UCSD-AML1 (cell line): ENCODE data around the gene ARMC2.
"Not testable (repeated sequence)": the region's sequence is repeated elsewhere in the genome, so short reads cannot be mapped to it uniquely, and the experiment has no call there.

Experiments used
- DNase-seq: peaks from one replicate; lab custom pipeline; 2025; ENCODE audit not compliant: unreplicated experiment; lab: John Stamatoyannopoulos, UW

Gene ARMC2

DNA sequence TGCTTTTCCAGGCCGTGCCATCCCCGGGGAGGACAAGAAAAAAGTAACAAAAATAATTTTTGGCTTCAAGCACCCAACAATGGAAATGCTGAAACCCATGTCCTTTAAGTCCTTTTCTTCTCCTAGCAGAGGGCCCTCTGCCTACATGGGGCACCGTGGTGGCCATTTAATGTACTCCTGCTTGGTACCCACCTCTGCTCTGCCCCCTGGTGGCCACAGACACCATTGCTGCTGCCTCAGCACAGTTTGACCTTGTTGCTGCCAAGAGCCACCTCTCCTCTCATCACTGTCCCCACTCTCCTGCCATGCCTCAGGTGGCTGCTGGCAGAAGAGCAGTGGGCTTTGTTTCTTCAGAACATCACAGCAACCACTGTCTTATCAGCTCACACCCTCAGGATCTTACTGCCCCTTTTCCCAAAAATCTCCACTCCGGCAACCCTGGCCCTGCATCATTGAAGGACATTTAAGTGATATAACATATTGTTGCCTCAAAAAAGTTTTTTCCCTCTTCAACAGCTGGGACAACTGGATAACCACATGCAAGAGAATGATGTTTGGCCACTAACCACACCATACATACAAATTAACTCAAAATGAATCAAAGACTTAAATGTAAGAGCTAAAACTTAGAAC, 12.9 kb upstream of the ARMC2 start:
- DNase-seq, result peak; percentile 82

- DNase-seq, result no peak
These were observed 12.2 kb upstream of the ARMC2 start for GRCh38 chr6:108836061-108836460.

- DNase-seq, result no peak
These were observed 10.8 kb upstream of the ARMC2 start for GRCh38 chr6:108837236-108837971.

- peak; percentile 34 for DNase-seq
These were observed 10.0 kb upstream of the ARMC2 start for GRCh38 chr6:108838101-108838717.

GRCh38 chr6:108839083-108839642, 9.1 kb upstream of the ARMC2 start:
- DNase-seq, result no peak

- no peak for DNase-seq
These were observed 7.3 kb upstream of the ARMC2 start for GRCh38 chr6:108840919-108841318.

DNA sequence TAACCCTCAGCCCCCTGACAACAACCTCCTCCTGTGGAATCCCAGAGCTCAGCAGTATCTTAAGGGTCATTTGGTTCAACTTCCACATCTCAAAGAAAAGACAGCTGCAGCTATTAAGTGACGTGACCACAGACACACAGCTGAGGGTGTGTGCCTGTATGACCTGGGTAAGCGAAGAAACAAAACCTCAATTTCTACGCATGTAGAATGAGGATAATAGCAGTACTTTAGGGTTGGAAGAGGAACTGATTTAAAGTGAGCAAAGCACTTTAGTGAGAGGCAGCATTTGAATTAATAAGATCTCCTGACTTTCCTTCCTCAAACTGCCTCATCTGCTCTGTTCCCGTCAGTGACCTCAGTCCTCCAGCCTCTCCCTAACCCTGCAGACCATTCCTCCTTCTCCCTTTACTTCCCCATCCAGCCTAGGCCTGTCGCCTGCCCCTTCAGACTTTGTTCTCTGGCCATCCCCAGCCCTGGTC, 6.8 kb upstream of the ARMC2 start:
- peak; percentile 24 for DNase-seq

- DNase-seq, result no peak
These were observed 4.1 kb upstream of the ARMC2 start for GRCh38 chr6:108844135-108844534.

DNA sequence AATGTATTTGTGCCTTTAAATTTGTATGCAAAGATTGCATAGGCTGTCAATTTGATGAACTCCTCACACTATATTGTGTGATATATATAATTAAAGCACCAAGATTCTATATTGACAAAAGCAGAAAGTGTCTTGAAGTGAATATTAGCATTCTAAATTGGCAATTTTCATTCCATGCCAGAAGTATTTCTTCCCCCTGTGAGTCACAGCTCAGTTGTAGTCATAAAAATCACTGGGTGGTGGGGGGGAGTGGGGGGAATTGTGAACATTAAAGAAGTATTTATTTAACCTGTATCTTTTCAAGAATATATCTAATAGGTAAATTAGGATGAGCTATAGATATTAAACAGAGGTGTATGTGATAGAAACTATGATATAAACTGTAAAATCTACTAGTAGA, 3.1 kb upstream of the ARMC2 start:
- no peak for DNase-seq

DNA sequence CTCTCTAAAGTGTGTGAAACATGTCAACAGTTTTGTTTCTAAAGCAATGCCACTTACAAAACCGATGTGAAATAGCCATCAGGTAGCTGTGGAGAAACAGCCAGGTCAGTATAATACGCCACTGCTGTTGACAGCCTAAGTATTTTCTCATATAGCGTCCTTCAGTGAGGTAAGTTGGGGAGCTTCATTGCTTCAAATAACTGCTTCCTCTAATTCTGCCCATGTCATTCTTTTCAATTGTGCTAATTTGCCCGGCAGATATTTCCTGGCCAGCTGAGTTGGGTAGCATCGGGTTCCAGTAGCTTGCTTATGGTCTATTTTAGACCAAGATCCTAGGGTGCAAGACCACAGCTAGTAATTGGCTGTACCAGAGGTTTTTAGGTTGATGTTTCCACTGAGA, 2.1 kb upstream of the ARMC2 start:
- no peak for DNase-seq

- peak; percentile 24 for DNase-seq
These were observed 1.6 kb upstream of the ARMC2 start for GRCh38 chr6:108846628-108847027.

DNA sequence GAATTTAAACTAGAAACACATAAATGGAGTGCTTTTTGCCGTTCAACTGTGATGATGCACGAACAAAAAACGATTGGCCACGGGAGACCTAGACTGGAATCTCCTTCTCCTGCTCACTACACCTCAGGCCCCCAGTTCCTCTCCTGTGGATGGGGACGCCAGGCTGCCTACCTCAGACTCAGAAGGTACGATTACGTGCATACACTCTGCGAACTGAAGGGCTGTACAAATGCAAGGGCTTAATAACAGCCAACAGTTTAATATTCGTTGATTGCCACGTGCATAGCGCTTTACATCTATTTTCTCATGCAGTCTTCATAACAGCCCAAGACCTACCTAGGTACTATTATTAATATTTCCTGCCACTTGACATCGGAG, 495 bp upstream of the ARMC2 start:
- no peak for DNase-seq

GRCh38 chr6:108850669-108851465, 2.6 kb downstream of the ARMC2 start:
- DNase-seq, result no peak

- no peak for DNase-seq
These were observed 3.5 kb downstream of the ARMC2 start for GRCh38 chr6:108851756-108852155.

DNA sequence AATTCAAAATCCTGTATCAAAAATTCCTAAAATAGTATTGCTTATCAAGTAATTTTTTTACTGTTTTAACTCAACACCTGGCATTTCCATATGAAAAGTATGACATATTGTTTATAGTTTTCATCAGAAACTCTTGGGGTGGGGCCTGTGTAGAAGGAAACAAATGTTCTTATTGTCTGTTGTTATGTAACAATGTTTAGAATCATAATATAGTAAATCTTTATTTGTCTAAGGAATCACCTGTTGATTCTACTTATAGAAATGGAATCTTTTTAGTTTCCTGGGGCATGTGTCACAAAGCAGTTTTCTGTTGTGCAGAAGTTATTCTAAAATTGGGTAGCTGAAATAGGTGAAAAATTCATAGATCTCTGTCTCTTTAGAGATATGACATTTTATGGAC, 4.9 kb downstream of the ARMC2 start:
- DNase-seq, result no peak

DNA sequence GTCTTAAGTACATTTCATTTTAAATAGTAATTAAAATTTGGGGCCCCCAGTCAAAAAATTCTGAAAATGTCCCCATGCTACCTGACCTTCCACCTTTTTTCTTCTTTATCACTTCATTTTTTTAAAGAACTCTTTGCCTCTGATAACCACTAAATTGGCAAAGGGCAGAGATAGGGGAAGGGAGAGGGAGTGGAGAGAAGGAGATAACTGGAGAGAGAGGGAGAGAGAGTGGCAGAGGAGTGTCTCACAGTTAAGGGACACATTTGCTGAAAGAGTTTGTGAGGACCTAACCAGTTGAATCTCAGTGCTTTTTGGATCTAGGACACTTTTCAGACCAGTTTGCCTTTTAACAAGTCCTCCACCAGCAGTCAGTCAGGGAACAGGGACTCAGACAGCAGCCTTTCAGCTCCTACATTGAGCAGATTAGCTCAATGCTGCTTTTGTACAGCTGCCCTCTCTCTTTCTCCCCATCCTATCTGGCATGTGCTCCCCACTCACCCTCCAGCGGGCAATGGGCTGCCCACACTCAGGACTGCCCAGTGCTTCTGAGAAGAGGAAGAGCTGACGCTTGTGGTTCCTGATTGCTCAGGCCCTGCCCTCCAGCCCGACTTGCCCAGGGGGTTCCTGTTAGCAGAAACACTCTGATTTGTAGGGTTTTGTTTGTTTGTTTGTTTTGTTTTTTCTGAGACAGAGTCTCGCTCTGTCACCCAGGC, 14.4 kb downstream of the ARMC2 start:
- DNase-seq, result peak; percentile 31

- not testable (repeated sequence) for DNase-seq
These were observed 17.6 kb downstream of the ARMC2 start for GRCh38 chr6:108865751-108866286.

DNA sequence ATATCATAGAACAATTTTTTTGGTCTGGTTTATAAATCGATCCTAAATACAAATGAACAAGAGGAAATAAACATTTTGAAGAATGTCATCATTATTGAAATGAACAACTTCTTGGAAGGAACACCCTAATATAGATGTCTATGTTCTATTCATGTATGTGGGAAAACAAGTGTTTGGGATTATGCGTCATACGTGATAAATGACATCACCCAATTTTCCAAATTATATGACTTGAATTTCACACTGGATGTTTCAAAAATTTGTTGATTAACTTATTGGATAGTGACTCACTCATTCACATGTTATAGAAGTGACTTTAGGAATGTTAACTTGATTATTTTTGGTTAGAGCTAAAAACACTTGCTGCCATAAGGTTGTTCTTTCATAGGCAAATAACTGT, 18.6 kb downstream of the ARMC2 start:
- no peak for DNase-seq

DNA sequence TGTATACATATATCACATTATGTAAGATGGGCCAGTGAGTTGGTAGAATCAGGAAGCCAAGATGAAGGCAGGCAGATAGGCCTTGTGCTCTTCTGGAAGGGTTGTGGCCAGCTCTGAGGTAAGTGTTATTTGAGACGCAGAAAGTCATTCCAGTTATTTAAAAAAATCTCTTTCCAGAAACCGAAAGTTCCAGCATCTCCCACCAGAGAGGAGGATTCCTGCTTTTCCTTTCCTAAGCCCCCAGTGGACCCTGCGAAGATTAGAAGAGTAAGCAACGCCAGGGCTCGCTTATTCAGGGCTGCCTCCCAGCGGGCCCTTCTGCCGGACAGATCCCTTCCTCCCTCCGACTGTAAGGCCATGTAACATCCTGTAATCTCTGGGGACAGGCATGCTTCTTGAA, 20.4 kb downstream of the ARMC2 start:
- no peak for DNase-seq

- DNase-seq, result no peak
These were observed 21.7 kb downstream of the ARMC2 start for GRCh38 chr6:108869876-108870275.
